ENCODE measurements around the gene OR1F1. TPM values are rescaled to one million over a fixed set of nuclear protein-coding genes. Genes with fewer than 3 reads are reported as not detected.

OR1F1 gene
- total and polyA plus RNA-seq, 9 of the 15 experiments (the other 6 are each of a cell fraction or from before 2014, with no cell fraction given), result 0.15 to 0.61 (median 0.35) TPM; not detected in 3

GRCh38 chr16:3182608-3183444 is 5.2 kb upstream of the OR1F1 start (continued):
- TF ChIP-seq UBTF (IDR thresholded peaks at IDR 0.05; ENCODE audit: borderline replicate concordance in 1 of 2, low read depth in 2 of 2, low read length in 2 of 2) (peak; percentile 49 to 69; a peak in 1 of 4 replicates), KDM5B (IDR thresholded peaks at IDR 0.05; ENCODE audit: insufficient replicate concordance, low read depth, low read length) (no peak), PHB (CRISPR knock-in tag; IDR thresholded peaks at IDR 0.05) (no peak), MAX (CRISPR knock-in tag; IDR thresholded peaks at IDR 0.05) (peak; percentile 67), NCOA2 (IDR thresholded peaks at IDR 0.05; ENCODE audit: partially characterized antibody in 2 of 2) (no peak), MEIS2 (IDR thresholded peaks at IDR 0.05; ENCODE audit: partially characterized antibody) (no peak), SMC3 (conservative IDR thresholded peaks at IDR 0.05; ENCODE audit: insufficient read depth, low read depth, low read length) (peak; percentile 20; the same call in 1 of the 2 replicates), ZNF23 (CRISPR knock-in tag; IDR thresholded peaks at IDR 0.05) (no peak), POLR2A (conservative IDR thresholded peaks at IDR 0.05) (0 out of 2 replicates have a peak, but pooled peaks have one; percentile 38), ZSCAN29 (IDR thresholded peaks at IDR 0.05) (peak; percentile 96), SRSF9 (IDR thresholded peaks at IDR 0.05; ENCODE audit: borderline replicate concordance, low read depth, low read length) (no peak), VEZF1 (CRISPR knock-in tag; IDR thresholded peaks at IDR 0.05) (no peak; the same call in 1 of the 2 replicates), CXXC5 (CRISPR knock-in tag; IDR thresholded peaks at IDR 0.05) (peak; percentile 63; the same call in 1 of the 2 replicates), ZNF407 (IDR thresholded peaks at IDR 0.05; ENCODE audit: low read depth) (peak; percentile 49; the same call in 1 of the 2 replicates)
